Activated T-cell treated with anti-CD3 and anti-CD28 coated beads for 4 hours (primary cell): ENCODE measurements around the gene MYL1.

Source experiments
- DNase-seq: peaks from one replicate; pipeline ENCODE4 v3.0.0-alpha.2; 2020

Gene MYL1

DNA sequence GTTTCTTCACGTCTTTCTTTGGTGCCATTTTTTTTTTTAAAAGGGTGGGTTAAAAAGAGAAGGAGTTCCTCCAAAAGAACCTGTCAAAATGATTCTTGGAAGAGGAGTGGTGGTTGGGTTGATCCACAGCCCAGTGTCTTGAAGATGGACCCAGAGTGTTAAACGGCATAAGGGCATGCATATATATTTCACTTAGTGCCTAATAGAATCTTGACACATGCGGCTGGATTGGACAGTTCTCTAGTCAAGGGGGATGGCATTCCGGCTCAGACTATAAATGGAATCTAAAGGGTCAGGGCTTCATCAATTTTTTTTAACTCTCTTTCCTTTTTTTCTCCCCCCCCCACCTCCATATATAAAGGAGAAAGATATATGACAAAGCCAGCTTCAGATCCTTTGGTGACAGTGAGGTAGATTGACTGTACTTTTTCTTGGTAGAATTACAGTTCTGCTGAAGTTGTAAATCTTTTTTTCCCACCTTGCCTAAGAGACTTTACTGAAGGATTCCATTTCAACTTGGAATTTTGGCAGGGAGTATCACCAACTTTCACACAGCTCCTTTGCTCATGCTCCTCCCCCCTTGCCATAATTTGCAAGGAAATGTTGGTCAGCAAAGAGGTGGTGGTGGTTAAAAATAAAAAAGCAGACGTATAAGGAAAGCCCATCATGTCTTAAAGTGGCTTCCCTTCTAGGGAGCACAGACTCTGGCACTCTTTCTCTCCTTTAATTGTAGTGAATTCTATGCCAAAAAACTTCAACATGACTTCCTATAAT, at the start of gene MYL1:
Gene MYL1, minus strand, starts transcription at position 160 of the 774 bp plus-strand sequence. Its CDS starts 132 bp downstream, at position 28.
- no peak for DNase-seq

DNA sequence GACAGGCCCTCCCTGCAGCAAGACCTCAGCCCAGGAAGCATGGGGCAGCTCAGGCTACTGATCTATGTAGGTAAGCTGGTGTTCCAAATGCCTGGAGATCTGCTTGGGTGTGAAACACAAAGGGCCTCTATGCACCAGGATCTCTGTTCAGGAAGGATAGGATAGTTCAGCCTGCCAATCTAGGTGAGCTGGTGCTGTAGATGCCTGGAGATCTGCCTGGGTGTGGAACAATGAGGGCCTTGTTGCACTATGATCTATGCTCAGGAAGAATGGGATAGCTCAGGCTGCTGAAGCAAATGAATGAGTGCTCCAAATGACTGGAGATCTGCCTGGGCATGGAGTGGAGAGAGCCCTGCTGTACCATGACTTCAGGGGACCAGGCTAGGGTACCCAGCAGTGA, 48.9 kb upstream of the MYL1 start:
- no peak for DNase-seq

DNA sequence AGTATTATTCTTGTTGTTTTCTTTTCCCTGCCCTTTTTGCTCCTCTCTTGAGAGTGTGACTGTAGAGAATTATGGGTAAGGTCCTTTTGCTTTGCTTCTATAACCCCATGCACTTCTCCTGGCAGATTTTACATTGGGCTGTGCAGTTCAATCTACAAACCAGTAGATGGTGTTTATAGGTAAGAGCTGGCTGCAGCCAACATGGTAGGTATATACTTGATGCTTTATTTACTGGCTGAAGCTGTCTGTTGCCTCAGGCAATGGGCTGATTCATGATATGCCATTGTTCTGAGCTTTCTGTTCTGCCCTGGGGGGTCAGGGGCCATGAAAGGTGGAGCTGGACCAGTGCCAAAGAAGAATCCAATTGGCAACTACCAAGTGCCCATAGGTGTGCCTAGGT, 48.3 kb upstream of the MYL1 start:
- no peak for DNase-seq

DNA sequence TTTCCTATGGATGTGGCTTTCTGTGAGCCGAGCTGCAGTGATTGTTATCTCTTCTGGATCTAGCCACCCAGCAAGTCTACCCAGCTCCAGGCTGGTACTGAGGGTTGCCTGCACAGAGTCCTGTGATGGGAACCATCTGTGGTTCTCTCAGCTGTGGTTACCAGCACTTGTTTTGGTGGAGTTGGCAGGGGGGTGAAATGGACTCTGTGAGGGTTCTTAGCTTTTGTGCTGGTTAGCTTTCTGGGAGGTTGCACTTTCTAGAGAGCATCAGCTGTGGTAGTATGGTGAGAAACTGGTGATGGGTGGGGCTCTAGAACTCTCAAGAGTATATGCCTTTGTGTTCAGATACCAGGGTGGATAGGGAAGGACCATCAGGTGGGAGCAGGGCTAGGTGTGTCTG, 45.4 kb upstream of the MYL1 start:
- DNase-seq, result no peak

DNA sequence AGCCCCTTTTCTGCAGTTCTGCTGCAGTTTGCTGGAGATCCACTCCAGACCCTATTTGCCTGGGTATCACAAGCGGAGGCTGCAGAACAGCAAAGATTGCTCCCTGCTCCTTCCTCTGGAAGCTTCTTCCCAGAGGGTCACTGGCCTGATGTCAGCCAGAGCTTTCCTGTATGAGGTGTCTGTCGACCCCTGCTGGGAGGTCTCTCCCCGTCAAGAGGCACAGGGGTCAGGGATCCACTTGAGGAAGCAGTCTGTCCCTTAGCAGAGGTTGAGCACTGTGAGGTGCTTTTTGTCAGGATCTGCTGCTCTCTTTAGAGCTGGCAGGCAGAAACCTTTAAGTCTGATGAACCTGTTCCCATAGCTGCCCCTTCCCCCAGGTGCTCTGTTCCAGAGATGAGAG, 42.0 kb upstream of the MYL1 start:
- no peak for DNase-seq

DNA sequence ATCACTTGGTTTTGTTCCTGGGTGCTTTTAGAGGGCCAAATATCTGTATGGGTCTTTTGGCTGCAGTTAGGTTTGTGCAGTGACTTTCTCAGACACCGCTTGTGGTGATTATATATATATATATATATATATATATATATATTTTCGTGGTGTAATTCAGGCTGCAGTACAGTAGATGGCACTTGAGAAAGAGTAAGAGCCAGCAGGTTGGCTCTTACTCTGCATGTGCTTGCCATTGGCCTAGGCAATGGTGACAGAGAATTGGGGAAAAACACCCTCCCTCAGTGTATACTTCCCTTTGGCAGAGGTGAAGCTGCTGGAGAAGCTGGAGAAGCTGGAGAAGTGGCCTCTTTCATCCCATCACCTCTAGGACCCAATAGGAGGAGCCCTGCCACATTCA, 22.2 kb upstream of the MYL1 start:
- no peak for DNase-seq

DNA sequence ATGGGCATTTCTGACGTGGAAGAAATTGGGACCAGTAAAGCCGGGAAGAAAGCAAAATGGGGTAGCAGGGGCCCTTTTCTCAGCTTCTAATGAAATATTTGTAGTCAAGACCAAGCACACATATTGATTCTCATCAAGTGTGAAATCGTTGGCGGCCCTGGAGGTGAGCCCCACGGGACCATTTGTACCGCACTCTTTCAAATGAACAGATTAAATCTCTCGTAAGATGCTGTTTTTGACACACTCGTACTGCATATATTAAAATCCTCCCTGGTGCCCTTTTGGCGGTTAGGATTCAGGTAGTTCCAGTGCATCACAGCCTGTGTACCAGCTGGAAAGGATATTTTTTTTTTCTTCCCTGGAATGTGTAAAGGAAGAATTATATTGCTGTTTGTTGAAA, 9.9 kb upstream of the MYL1 start:
- DNase-seq, result no peak

DNA sequence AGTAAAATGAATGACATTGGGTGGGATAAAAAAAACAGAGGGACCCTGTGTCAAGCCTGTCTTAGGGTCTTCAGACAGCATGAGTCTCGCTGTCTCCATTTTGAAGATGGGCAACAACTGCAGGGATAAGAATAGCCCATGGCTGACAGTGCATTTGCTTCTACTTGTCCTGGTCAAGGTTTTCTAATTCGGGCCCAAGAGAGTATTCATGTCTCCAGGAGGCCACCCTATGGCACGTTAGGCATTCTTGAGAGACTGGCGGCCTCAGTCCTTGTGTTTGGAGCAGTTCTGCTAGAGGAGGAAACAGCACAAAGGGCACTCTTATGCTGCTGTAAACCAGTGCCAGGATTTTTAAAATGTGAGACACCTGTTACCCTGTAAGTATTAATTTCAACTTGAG, 9.5 kb upstream of the MYL1 start:
- DNase-seq, result no peak

DNA sequence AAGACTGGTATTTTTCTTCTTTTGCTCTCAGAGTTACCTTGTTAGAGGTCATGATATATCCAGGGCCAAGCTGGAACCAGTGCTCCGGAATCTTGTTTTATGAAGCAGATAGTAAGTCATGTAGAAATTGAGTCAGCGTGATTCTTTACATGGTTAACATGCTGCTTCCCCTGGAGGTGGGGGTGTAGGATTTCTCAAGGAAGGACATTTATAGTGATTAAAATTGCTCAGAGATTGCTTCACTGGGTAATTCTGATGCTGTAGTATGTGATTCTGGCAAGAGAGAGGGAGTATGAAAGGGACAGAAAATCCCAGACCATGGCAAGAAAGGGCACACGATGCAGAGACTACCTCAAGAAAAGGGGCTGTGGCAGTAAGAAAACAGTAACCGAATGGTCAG, 8.0 kb upstream of the MYL1 start:
- no peak for DNase-seq

DNA sequence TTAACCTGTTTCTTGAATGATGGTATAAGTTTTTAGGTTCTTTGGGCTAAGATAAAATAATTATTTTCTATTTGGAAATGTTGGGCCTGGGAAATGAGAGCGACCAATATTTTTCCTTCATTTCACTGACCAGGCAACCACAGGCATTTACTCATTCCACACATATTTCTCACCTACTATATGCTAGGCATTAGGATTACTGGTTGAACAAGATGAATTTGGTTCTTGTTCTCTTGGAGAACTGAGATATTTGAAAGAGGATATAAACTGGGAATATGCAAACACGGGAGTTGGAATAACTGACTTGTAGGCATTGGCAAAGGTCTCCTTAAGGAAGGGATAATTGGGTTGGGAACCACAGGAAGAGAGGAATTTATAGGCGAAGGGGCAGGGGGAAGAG, 3.9 kb upstream of the MYL1 start:
- no peak for DNase-seq

DNA sequence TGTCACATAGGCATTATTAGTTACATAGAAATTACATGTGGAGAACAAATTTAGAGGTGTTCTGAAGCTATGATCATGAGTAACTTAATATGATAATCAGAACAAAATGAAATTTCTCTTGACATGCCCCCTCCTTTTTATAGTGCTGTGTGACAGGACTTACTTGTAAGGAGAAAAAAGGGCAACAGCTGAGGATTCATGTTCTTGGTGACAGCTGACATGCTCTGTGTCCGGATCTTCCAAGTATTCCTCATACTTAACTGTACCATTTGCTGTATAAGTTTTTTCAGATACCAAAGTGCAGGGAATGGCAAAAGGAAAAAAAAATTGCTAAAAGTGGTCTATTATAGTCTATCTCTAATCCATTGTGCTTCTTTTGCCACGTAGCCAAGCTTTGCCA, 3.5 kb upstream of the MYL1 start:
- DNase-seq, result no peak

DNA sequence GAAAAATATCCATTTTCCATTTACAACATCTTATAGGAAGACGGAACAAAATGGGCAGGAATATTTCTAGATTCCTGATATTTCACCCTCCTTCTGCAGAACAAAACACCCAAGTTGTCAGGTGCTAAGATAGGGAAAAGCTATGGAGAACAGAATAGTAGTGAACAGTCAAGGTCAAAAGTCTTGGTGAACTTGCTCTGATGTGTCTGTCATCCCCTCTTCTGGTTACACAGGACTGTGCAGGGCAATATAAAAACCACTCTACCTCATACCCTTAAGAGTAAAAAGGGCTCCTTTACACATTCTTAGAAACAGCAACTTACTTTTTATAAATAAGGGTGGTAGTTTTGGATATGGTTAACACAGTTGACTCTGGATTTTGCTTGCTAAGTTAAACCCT, 4.4 kb downstream of the MYL1 start:
- DNase-seq, result no peak

DNA sequence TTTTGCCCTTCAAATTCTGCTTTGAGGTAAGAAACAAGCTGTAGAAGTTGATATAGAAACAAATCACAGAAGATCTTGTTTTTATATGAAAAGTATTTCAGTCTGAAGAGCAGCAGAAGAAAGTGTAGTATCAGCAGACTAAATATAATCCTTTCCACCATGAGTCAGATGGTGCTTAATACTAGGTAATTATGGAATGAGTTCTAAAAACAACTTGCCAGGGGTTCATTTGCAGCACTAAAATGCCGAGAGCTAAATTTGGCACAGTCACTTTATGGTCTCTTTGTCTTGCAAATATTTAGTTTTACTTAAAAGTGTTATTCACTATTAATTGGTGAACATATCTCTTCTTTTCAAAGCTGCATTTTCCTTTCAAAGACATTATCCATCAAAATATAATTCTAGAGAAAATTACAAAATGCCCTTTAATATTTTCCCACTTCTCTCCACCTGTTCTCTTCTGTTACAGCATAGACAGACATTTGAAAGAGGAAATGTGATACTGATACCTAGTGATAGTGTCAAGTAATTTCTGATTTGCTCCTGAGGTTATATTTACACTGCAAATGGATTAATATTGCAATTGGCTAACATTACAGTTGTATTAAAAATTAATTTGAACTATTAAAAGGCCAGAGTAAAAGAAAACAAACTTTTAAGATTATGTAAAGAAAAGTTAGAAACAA, 5.3 kb downstream of the MYL1 start:
- no peak for DNase-seq

DNA sequence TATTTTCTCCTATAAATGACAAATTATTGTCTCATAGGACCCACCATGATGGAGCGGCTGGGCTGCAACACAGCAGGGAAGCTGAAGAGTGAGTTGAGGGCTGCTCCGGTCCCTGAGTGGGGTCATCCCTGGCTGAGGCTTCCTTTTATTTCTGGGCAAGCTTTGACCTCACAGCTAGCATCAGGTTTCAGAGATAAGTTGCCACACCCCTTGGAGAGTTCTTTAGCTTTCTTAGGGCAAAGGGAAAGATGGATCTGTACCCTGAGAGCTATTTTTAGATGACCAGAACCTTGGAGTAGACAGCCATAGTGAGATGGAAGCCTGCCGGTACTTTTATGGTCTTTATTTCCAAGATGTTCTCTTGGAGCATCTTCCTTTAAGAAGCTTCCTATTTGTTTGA, 11.5 kb downstream of the MYL1 start:
- no peak for DNase-seq

DNA sequence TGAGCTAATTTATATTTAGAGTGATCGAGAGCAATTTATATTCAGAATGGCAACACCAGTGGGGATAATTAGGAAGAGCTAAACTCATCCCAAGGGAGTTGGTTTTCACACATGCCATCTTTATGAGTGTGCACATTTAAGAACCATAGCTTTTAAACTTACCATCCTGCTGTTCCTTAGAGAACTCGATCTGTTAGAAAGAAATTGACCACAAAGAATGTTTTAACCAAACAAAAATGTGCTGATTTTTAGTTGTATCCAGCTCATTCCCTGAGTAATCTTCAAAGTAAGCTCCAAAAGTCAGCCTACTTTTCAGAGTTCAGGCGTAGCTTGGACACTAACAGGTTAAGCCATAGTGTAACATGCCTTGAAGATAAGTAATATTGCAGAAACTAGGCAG, 12.6 kb downstream of the MYL1 start:
- DNase-seq, result no peak

DNA sequence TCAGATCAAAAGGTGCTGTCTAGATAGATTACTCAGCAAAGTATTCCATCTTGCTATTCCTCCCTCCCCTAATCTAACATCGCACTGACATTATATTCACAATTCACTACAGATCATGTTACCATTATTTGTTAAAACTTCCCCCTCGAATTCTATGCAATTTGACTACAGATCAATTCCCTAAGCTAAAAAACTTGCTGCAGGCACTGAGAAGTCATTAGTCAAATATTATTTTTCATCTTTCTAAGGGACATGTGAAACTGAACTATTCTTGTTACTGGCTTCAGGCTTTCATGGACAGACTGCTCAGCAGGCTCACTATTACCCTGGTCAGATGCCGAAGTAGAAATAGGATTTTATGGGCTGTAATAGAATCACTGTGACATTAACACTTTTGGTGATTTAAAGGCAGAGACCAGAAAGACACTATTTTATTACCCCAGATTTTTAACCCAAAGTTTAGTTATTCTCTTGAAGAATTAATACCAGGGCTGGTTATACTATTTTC, 15.1 kb downstream of the MYL1 start:
- no peak for DNase-seq

DNA sequence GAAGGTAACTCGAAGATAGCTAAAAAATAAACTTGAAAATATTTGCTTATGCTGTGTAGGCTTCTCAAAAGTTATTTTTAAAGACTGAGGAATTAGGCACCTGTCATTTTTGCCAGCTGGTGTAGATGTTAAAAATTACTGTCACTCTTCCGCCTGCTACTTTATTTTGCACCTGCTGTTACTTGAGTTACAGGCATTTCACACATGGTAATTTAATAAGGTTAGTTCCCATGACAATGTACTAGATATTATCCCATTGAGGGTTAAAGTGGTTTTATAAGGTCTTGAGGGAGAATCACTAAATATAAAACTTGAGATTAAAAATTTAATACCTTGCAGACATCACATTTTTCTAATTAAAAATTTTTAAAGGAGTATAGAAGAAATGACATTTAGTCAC, 26.6 kb downstream of the MYL1 start:
- DNase-seq, result no peak

DNA sequence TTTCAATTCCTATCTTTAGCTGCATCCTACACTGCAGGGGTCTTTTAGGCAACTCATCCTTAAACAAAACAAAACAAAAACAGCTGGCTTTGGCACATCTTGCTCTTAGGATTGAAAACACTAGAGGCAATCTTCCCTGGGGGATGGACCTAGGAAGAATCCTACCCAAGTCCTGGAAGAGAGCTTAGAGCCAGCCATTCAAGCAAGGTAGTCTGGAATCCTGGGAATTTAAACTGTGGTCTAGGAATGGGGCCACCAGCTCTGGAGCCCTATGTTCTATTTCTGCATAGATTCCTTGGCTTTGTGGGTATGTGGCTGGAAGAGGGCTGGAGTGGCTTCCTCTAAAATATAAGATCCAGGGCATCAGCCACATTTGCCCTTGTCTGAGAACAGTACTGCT, 27.7 kb downstream of the MYL1 start:
- DNase-seq, result no peak

DNA sequence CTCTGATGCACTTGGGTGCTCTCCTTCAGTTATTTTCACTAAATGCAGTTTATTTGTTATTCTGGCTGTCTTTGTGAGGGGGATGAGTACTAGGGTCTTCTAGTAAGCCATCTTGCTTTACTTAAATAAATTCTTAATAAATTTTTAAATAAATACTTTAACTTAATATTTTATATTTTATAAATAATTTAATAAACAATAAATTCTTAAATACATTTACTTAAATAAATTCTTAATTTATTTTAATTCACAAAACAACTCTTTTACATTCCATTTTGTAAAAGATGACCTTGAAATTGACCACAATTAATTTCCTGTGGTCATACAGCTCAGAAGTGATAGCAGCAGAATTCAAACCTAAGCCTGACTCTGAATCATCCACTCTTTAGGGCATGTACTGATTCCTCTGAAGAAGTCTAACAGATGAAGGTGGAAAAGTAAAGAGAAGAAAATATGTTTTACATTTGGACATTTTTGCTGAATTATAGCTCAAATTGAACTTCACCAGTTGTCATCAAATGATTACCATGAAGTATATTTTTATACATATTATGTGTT, 28.8 kb downstream of the MYL1 start:
- no peak for DNase-seq

DNA sequence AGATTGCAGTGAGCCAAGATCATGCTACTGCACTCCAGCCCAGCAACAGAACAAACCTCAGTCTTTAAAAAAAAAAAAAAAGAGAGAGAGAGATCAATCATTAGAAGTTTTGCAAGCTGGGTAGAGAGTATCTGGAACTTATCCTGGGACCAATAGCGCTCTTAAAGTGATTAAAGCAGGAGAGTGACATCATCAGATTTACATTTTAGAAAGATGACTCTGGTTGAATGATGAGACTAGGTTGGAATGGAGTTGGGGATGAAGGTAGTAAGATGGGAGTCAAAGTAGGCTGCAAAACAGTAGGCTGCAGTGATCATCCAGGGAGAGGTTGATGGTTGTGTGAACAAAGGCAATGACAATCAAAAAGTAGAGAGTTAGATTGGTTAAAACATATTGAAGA, 37.8 kb downstream of the MYL1 start:
- DNase-seq, result no peak

DNA sequence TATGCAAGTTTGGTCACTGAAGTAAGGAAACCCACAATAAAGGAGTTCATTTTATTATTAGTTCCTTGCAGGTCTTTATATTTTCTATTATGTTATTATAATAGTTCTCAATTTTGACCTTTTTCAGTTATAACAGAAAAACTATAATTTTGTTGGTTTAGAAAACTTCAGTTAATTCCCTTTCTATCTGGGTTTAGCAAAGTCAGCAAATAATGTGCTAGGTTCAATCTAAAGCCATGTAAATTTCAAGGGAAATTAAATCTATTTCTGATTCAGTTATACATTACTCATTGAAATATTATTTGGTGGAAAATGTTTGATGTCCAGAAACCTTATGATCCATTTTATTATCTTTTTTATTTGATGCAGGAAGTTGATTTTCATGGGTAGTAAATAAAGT, 43.7 kb downstream of the MYL1 start:
- no peak for DNase-seq

DNA sequence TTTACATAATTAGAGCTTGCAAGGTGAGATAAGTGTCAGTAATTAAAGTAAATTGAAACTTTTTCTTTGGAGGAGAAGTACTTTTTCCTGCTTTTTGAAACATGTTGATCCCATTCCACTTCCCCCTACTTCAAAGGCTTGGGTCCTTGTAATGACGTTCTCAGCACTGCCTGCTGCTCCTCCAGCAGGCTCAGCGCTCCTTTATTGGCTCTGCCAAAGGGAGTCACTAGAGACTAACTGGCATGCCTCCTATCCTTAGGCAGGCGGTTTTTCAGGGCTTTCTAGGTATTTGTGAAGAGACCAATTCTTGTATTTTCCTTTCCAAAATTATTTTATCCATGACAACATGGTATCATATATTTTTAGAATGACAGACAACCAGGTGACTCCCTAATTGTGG, 45.8 kb downstream of the MYL1 start:
- DNase-seq, result no peak

DNA sequence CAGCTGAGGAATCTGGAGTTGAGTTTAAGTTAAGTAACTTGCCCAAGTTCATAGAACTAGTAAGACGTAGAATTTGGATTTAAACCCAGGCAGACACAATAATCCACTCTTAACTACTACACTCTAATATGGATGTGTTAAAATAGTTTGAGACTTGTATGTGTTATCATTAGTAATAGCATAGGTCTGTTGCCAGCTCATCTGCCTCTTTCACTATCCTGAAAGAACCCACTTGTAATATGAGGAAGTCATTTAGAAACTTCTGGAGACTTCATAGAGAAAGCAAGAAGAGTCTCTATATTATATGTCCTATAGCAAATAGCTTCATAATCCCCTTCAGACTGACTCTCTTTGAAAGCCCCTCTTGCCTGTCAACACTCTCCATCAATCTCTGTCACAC, 46.7 kb downstream of the MYL1 start:
- DNase-seq, result no peak

DNA sequence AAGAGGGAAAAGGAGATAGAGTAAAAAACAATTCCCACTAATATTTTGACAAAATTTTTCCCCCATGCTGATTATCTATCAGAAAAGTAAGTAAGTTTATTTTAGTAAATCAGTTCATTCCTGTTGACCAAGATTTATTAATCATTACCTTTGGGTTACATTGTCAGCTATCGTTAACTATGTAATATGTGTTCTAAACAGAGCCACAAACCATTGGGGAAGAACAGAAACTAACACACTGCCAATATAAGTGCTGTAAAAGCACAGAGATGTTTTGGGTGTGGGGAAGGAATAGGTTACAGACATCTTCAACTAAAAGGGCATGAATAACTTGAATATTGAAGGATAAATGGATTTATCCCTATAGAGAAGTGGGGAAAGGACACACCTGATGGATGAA, 47.3 kb downstream of the MYL1 start:
- DNase-seq, result no peak
